Measurements from ENCODE around the gene FUT1.
A peak's percentile ranks its signal among the peaks of the same experiment; 100 is the strongest.
"Not testable (repeated sequence)": the region's sequence is repeated elsewhere in the genome, so short reads cannot be mapped to it uniquely, and the experiment has no call there.

Gene FUT1

GRCh38 chr19:48724796-48725753 is 27.4 kb downstream of the FUT1 start:
- in situ Hi-C loops (cut with HindIII; ENCODE audit: low pct_ligation_motif_present, low pct_unique_long_range_greater_than_20kb, low sequenced_read_pairs), result no loop called here
- peak; percentile 77 for DNase-seq

GRCh38 chr19:48722196-48722708 is 30.2 kb downstream of the FUT1 start:
- no peak for DNase-seq
- in situ Hi-C loops (cut with HindIII; ENCODE audit: low pct_ligation_motif_present, low pct_unique_long_range_greater_than_20kb, low sequenced_read_pairs), result no loop called here

GRCh38 chr19:48720613-48721296 is 31.7 kb downstream of the FUT1 start:
- peak; percentile 97 for DNase-seq
- in situ Hi-C loops (cut with HindIII; ENCODE audit: low pct_ligation_motif_present, low pct_unique_long_range_greater_than_20kb, low sequenced_read_pairs), result no loop called here

- in situ Hi-C loops (cut with HindIII; ENCODE audit: low pct_ligation_motif_present, low pct_unique_long_range_greater_than_20kb, low sequenced_read_pairs), result no loop called here
- DNase-seq, result no peak
These were observed 32.2 kb downstream of the FUT1 start for GRCh38 chr19:48720251-48720612.

- in situ Hi-C loops (cut with HindIII; ENCODE audit: low pct_ligation_motif_present, low pct_unique_long_range_greater_than_20kb, low sequenced_read_pairs), result no loop called here
- DNase-seq, result no peak
These were observed 32.9 kb downstream of the FUT1 start, which contains the start of gene MAMSTR for GRCh38 chr19:48719263-48720171. MAMSTR (minus strand) TSS chr19:48719725; CDS start chr19:48719031, 694 bp downstream.

- in situ Hi-C loops (cut with HindIII; ENCODE audit: low pct_ligation_motif_present, low pct_unique_long_range_greater_than_20kb, low sequenced_read_pairs), result no loop called here
- no peak for DNase-seq
These were observed 33.7 kb downstream of the FUT1 start for GRCh38 chr19:48718711-48719231.

GRCh38 chr19:48718106-48718505 is 34.3 kb downstream of the FUT1 start:
- in situ Hi-C loops (cut with HindIII; ENCODE audit: low pct_ligation_motif_present, low pct_unique_long_range_greater_than_20kb, low sequenced_read_pairs); DNase-seq: not testable (repeated sequence)

GRCh38 chr19:48716562-48717291 is 35.7 kb downstream of the FUT1 start:
- DNase-seq, result no peak
- in situ Hi-C loops (cut with HindIII; ENCODE audit: low pct_ligation_motif_present, low pct_unique_long_range_greater_than_20kb, low sequenced_read_pairs), result no loop called here

GRCh38 chr19:48715681-48716171 is 36.7 kb downstream of the FUT1 start:
- no peak for DNase-seq
- in situ Hi-C loops (cut with HindIII; ENCODE audit: low pct_ligation_motif_present, low pct_unique_long_range_greater_than_20kb, low sequenced_read_pairs), result no loop called here

GRCh38 chr19:48714759-48715675 is 37.4 kb downstream of the FUT1 start:
- in situ Hi-C loops (cut with HindIII; ENCODE audit: low pct_ligation_motif_present, low pct_unique_long_range_greater_than_20kb, low sequenced_read_pairs), result no loop called here
- DNase-seq, result no peak

- DNase-seq, result peak; percentile 98
- in situ Hi-C loops (cut with HindIII; ENCODE audit: low pct_ligation_motif_present, low pct_unique_long_range_greater_than_20kb, low sequenced_read_pairs), result no loop called here
These were observed 38.3 kb downstream of the FUT1 start for GRCh38 chr19:48713864-48714755.

- peak; percentile 27 for DNase-seq
- in situ Hi-C loops (cut with HindIII; ENCODE audit: low pct_ligation_motif_present, low pct_unique_long_range_greater_than_20kb, low sequenced_read_pairs), result no loop called here
These were observed 39.2 kb downstream of the FUT1 start for GRCh38 chr19:48713041-48713863.

GRCh38 chr19:48711106-48711662 is 41.3 kb downstream of the FUT1 start:
- no peak for DNase-seq
- in situ Hi-C loops (cut with HindIII; ENCODE audit: low pct_ligation_motif_present, low pct_unique_long_range_greater_than_20kb, low sequenced_read_pairs), result no loop called here

GRCh38 chr19:48708471-48708870 is 44.0 kb downstream of the FUT1 start:
- DNase-seq, result no peak
- in situ Hi-C loops (cut with HindIII; ENCODE audit: low pct_ligation_motif_present, low pct_unique_long_range_greater_than_20kb, low sequenced_read_pairs), result no loop called here

GRCh38 chr19:48705431-48705830 is 47.0 kb downstream of the FUT1 start:
- DNase-seq, result no peak
- in situ Hi-C loops (cut with HindIII; ENCODE audit: low pct_ligation_motif_present, low pct_unique_long_range_greater_than_20kb, low sequenced_read_pairs), result no loop called here

All from ACHN (cell line).